ENCODE results near the gene TGIF1. TPM values are rescaled to one million over a fixed set of nuclear protein-coding genes. Genes with fewer than 3 reads are reported as not detected.

The TGIF1 gene
- polyA plus RNA-seq, 1 donor from 2014 or later = 3.6 TPM

- Histone ChIP-seq H3K36me3 (ENCODE audit: insufficient read depth, low read length) (no peaks in the 10 kb centered on the region), H3K9me2 (ENCODE audit: insufficient read depth, low read length) (no peaks in the 10 kb centered on the region), H3K27ac (ENCODE audit: low read length) (no peak overlapping the region), H3K9me3 (ENCODE audit: low read length) (no peaks in the 10 kb centered on the region), H3K4me3 (ENCODE audit: low read length) (no peak overlapping the region), H4K20me1 (ENCODE audit: insufficient read depth) (no peaks in the 10 kb centered on the region), H2AFZ (ENCODE audit: low read depth, low read length) (no peak overlapping the region), H3K9ac (ENCODE audit: low read length) (no peak overlapping the region), H3K27me3 (ENCODE audit: insufficient read depth, low read depth, low read length) (no peaks in the 10 kb centered on the region), H3F3A (ENCODE audit: insufficient read depth, low read length, poor library complexity, severe bottlenecking) (no peaks in the 10 kb centered on the region), H3K4me2 (ENCODE audit: low read length) (no peak overlapping the region), H3K79me2 (replicated peaks; ENCODE audit: insufficient read depth, low read length) (no peaks in the 10 kb centered on the region)
- TF ChIP-seq RAD21 (conservative IDR thresholded peaks at IDR 0.05) (no peak), TAF1 (IDR thresholded peaks at IDR 0.05; ENCODE audit: low read depth) (no peak), MXI1 (conservative IDR thresholded peaks at IDR 0.05; ENCODE audit: poor library complexity, severe bottlenecking) (no peak), POLR2AphosphoS5 (IDR thresholded peaks at IDR 0.05) (no peak), CTCF (IDR thresholded peaks at IDR 0.05; ENCODE audit: poor library complexity, severe bottlenecking) (no peak), EZH2 (IDR thresholded peaks at IDR 0.05; ENCODE audit: borderline replicate concordance, insufficient read depth, low read length, poor library complexity, severe bottlenecking) (no peak), REST (IDR thresholded peaks at IDR 0.05; ENCODE audit: borderline replicate concordance) (no peak), SMC3 (conservative IDR thresholded peaks at IDR 0.05; ENCODE audit: poor library complexity) (no peak)
Measured at GRCh38 chr18:3427944-3428343, 22.0 kb upstream of the TGIF1 start.

GRCh38 chr18:3429121-3429520 lies 20.9 kb upstream of the TGIF1 start:
- TF ChIP-seq EZH2 (IDR thresholded peaks at IDR 0.05; ENCODE audit: borderline replicate concordance, insufficient read depth, low read length, poor library complexity, severe bottlenecking) = no peak
- TF ChIP-seq EP300 (conservative IDR thresholded peaks at IDR 0.05; ENCODE audit: poor library complexity, severe bottlenecking) = no peak
- no peak for TF ChIP-seq CTCF (IDR thresholded peaks at IDR 0.05; ENCODE audit: poor library complexity, severe bottlenecking)
- no peak for TF ChIP-seq POLR2AphosphoS5 (IDR thresholded peaks at IDR 0.05)
- TF ChIP-seq SMC3 (conservative IDR thresholded peaks at IDR 0.05; ENCODE audit: poor library complexity) = no peak
- TF ChIP-seq TAF1 (IDR thresholded peaks at IDR 0.05; ENCODE audit: low read depth) = no peak
- TF ChIP-seq REST (IDR thresholded peaks at IDR 0.05; ENCODE audit: borderline replicate concordance) = no peak
- no peak for TF ChIP-seq RAD21 (conservative IDR thresholded peaks at IDR 0.05)
- no peak for TF ChIP-seq MXI1 (conservative IDR thresholded peaks at IDR 0.05; ENCODE audit: poor library complexity, severe bottlenecking)
- Histone ChIP-seq H3K36me3 (ENCODE audit: insufficient read depth, low read length) (no peaks in the 10 kb centered on the region), H3F3A (ENCODE audit: insufficient read depth, low read length, poor library complexity, severe bottlenecking) (no peaks in the 10 kb centered on the region), H3K9me3 (ENCODE audit: low read length) (no peaks in the 10 kb centered on the region), H3K9ac (ENCODE audit: low read length) (no peak overlapping the region), H3K27me3 (ENCODE audit: insufficient read depth, low read depth, low read length) (no peaks in the 10 kb centered on the region), H3K79me2 (replicated peaks; ENCODE audit: insufficient read depth, low read length) (no peaks in the 10 kb centered on the region), H2AFZ (ENCODE audit: low read depth, low read length) (no peak overlapping the region), H4K20me1 (ENCODE audit: insufficient read depth) (no peaks in the 10 kb centered on the region), H3K4me3 (ENCODE audit: low read length) (no peak overlapping the region), H3K9me2 (ENCODE audit: insufficient read depth, low read length) (no peaks in the 10 kb centered on the region), H3K27ac (ENCODE audit: low read length) (no peak overlapping the region), H3K4me2 (ENCODE audit: low read length) (no peak overlapping the region)

Measured in neural cell (in vitro differentiated cells).